Smooth muscle cell (in vitro differentiated cells): ENCODE measurements around the gene PATJ. TPM values are rescaled to one million over a fixed set of nuclear protein-coding genes. Genes with fewer than 3 reads are reported as not detected.

ENCODE experiments used
- DNase-seq: peaks from one replicate; lab custom pipeline; 2025; ENCODE audit not compliant: unreplicated experiment; lab: John Stamatoyannopoulos, UW
- H2AFZ ChIP-seq: fragments of 200-600 bp; sonication (generic); 2 replicates; pipeline ENCODE4 v1.6.0; 2016; ENCODE audit warnings: antibody characterized with exemption, low read depth, mild to moderate bottlenecking
- H3F3A ChIP-seq: fragments of 200-600 bp; sonication (generic); 2 replicates; pipeline ENCODE4 v1.6.0; 2017; ENCODE audit warnings: antibody characterized with exemption, low read depth
- H3K27ac ChIP-seq: fragments of 200-600 bp; sonication (generic); 2 replicates; pipeline ENCODE4 v1.5.1; 2016; ENCODE audit warnings: low read depth, mild to moderate bottlenecking
- H3K27me3 ChIP-seq: fragments of 200-600 bp; sonication (generic); 2 replicates; pipeline ENCODE4 v1.6.1; 2016; ENCODE audit warnings: low read depth, mild to moderate bottlenecking
- H3K36me3 ChIP-seq: fragments of 200-600 bp; sonication (generic); 2 replicates; pipeline ENCODE4 v1.5.1; 2016; ENCODE audit warnings: low read depth
- H3K4me1 ChIP-seq: fragments of 200-600 bp; sonication (generic); 2 replicates; pipeline ENCODE4 v1.5.1; 2016; ENCODE audit warnings: low read depth
- H3K4me2 ChIP-seq: fragments of 200-600 bp; sonication (generic); 2 replicates; pipeline ENCODE4 v1.6.0; 2016; ENCODE audit warnings: mild to moderate bottlenecking
- H3K4me3 ChIP-seq: fragments of 200-600 bp; sonication (generic); 2 replicates; pipeline ENCODE4 v1.5.1; 2016; ENCODE audit warnings: mild to moderate bottlenecking
- H3K79me2 ChIP-seq: fragments of 200-600 bp; sonication (generic); 2 replicates; pipeline ENCODE4 v1.6.0; 2016; ENCODE audit warnings: low read depth, mild to moderate bottlenecking
- H3K9ac ChIP-seq: fragments of 200-600 bp; sonication (generic); 2 replicates; pipeline ENCODE4 v1.6.0; 2016; ENCODE audit warnings: low read depth
- H3K9me3 ChIP-seq: fragments of 200-600 bp; sonication (generic); replicated peaks from 2 replicates; pipeline ENCODE4 v1.5.1; 2016; ENCODE audit warnings: low read depth
- H4K20me1 ChIP-seq: fragments of 200-600 bp; sonication (generic); 2 replicates; pipeline ENCODE4 v1.6.0; 2016; ENCODE audit warnings: low read depth
- CTCF ChIP-seq: fragments of 200-600 bp; sonication (generic); IDR thresholded peaks from 2 replicates; pipeline ENCODE4 v1.5.1; 2017; ENCODE audit warnings: borderline replicate concordance, mild to moderate bottlenecking, antibody characterized with exemption; ENCODE audit not compliant: insufficient read depth, poor library complexity, severe bottlenecking
- WGBS: methylation state at CpG from one replicate; pipeline ENCODE4 v1.1.7; 2016; ENCODE audit warnings: low lambda C conversion rate; 5-methylcytosine and 5-hydroxymethylcytosine counted together
- polyA plus RNA-seq: library from polyadenylated mRNA; unstranded; fragments of >200 nt; fragmentation: Nextera tagmentation; extraction: Ambion mirVana; gene quantifications from 2 replicates; pipeline ENCODE4 v1.2.1, GENCODE V29; 2016
- total RNA-seq: library from RNA; depleted of rRNA; stranded (reverse); fragments of >200 nt; gene quantifications from 2 replicates; pipeline ENCODE4 v1.2.3, GENCODE V29; 2014

PATJ gene
- total and polyA plus RNA-seq, 2 experiments from 2014 or later, result 3.5 to 12.3 TPM

DNA sequence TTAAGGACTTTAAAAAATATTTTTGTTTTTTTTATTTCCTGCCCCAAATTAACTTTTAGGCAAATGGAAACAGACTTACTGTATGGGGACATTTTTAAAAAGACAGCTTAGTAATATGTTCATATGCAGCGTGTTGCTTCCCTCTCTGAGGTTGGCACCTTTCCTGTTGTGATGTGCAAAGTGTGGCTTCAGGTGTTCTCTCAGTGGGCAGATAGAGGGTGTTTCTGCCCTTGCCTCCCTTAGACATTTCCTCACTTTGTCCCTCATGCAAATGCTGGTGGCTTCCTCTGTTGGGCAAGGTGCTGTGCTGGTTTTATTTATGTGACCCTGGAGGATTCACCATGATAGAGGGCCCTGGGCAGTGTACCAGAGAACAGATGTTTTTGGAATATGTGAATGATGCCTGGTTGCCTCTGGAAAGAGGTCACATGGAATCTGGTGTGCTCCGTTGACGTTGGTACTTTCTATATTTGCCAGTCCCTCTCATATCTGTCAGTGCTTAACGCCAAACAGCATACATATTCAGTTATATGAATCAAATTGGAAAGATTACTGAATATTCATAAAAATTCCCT is 123.5 kb downstream of the PATJ start:
- no peak overlapping the region for H3K9ac ChIP-seq
- no peak for DNase-seq
- TF ChIP-seq CTCF, result no peak
- no peaks in the 10 kb centered on the region for H3K79me2 ChIP-seq
- H3K27ac ChIP-seq, result no peak overlapping the region
- H3K9me3 ChIP-seq, result no peaks in the 10 kb centered on the region
- H4K20me1 ChIP-seq, result no peaks in the 10 kb centered on the region
- no peak overlapping the region for H3K4me2 ChIP-seq
- H3K4me1 ChIP-seq, result no peaks in the 10 kb centered on the region
- no peak overlapping the region for H3K4me3 ChIP-seq
- WGBS, result 97% methylated on average over 4 of the region's 4 CpGs
- no peak overlapping the region for H2AFZ ChIP-seq
- H3K27me3 ChIP-seq, result no peaks in the 10 kb centered on the region
- H3F3A ChIP-seq, result no peaks in the 10 kb centered on the region
- H3K36me3 ChIP-seq, result no peaks in the 10 kb centered on the region

GRCh38 chr1:61869691-61870109 is 127.4 kb downstream of the PATJ start:
- Histone ChIP-seq H3K27ac (no peak overlapping the region), H3K4me3 (no peak overlapping the region), H3K27me3 (no peaks in the 10 kb centered on the region), H4K20me1 (no peaks in the 10 kb centered on the region), H3K9ac (no peak overlapping the region), H2AFZ (no peak overlapping the region), H3K4me1 (no peaks in the 10 kb centered on the region), H3F3A (no peaks in the 10 kb centered on the region), H3K4me2 (no peak overlapping the region), H3K79me2 (no peaks in the 10 kb centered on the region), H3K9me3 (no peaks in the 10 kb centered on the region), H3K36me3 (no peaks in the 10 kb centered on the region)
- no peak for TF ChIP-seq CTCF
- no peak for DNase-seq
- 94% methylated on average over 14 of the region's 14 CpGs for WGBS

DNA sequence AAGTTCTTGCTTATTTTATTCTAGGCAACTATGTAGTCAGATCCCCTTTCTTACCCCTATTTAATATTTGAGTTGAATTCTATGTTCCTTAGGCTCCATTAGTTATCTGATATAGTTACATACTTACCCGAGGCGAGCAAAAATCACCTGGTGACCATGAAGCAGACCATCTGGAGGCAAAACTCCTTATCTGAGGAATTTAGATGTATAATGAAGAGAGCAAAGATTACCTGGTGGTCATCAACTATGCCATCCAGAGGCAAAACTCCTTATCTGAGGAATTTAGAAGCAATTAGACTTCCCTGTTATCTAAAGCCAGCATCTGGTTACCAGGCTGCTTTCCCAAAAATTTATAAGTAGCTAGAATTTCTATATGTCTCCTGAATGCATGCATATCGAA is 129.9 kb downstream of the PATJ start:
- DNase-seq, result no peak
- no peaks in the 10 kb centered on the region for H4K20me1 ChIP-seq
- H3K79me2 ChIP-seq, result no peaks in the 10 kb centered on the region
- 68% methylated on average over 3 of the region's 3 CpGs for WGBS
- TF ChIP-seq CTCF, result no peak
- no peaks in the 10 kb centered on the region for H3K27me3 ChIP-seq
- H3K36me3 ChIP-seq, result no peaks in the 10 kb centered on the region
- H3K4me3 ChIP-seq, result no peak overlapping the region
- H3K4me2 ChIP-seq, result no peak overlapping the region
- H2AFZ ChIP-seq, result no peak overlapping the region
- no peak overlapping the region for H3K9ac ChIP-seq
- no peak overlapping the region for H3K27ac ChIP-seq
- H3F3A ChIP-seq, result no peaks in the 10 kb centered on the region
- no peaks in the 10 kb centered on the region for H3K9me3 ChIP-seq
- no peaks in the 10 kb centered on the region for H3K4me1 ChIP-seq

- H3K79me2 ChIP-seq, result no peaks in the 10 kb centered on the region
- H3K9me3 ChIP-seq, result no peaks in the 10 kb centered on the region
- H3K4me1 ChIP-seq, result no peaks in the 10 kb centered on the region
- 80% methylated on average over 2 of the region's 2 CpGs for WGBS
- no peaks in the 10 kb centered on the region for H3F3A ChIP-seq
- no peak for DNase-seq
- H3K27me3 ChIP-seq, result no peaks in the 10 kb centered on the region
- no peak for TF ChIP-seq CTCF
- no peak overlapping the region for H3K4me3 ChIP-seq
- no peak overlapping the region for H2AFZ ChIP-seq
- no peak overlapping the region for H3K9ac ChIP-seq
- H3K4me2 ChIP-seq, result no peak overlapping the region
- no peaks in the 10 kb centered on the region for H4K20me1 ChIP-seq
- no peak overlapping the region for H3K27ac ChIP-seq
- no peaks in the 10 kb centered on the region for H3K36me3 ChIP-seq
These were observed 131.3 kb downstream of the PATJ start for GRCh38 chr1:61873581-61873980.
